ENCODE data around the gene ASAP2.

The ASAP2 gene

DNA sequence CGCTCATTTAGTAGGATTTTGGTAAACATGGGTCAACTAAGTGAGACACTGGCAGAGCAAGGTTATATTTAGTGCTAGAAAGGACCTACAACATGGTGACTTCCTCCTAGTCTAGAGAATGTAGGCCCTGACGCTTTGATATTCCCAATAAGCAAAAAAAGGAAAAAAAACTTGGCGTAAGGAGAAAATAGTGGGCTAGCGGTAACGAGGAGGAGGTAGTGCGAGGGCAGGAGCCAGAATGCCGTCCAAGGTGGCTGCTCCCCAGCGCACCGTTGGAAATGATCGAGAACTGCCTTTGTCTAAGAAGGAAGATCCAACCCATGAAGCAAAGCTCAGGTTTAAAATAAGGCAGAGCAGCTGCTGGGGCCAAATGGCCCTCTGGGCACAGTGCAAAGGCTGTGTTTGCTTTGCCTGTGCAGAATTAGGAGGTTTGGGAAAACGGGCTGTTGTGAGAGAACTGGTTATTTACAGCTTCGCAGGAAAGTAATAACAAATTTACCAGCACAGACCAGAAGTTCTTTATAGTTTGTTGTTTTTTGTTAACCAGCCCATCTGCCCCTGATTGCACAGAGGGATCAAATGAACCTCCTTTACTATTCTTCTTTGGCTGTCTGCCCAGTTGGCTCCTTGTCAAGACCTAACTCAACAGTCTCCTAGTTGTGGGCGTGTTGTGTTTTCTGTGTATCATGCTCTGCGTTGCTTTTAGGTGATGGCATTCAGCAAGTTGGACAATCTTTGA lies 130.1 kb downstream of the ASAP2 start:
- Histone ChIP-seq H3K27ac (ENCODE audit: insufficient read depth, low read length, poor library complexity, severe bottlenecking) (no peak overlapping the region), H3K36me3 (ENCODE audit: control insufficient read depth, insufficient read depth, low read length) (no peaks in the 10 kb centered on the region), H3K4me1 (ENCODE audit: control insufficient read depth, insufficient read depth, low read length, poor library complexity, severe bottlenecking) (no peaks in the 10 kb centered on the region), H3K4me3 (ENCODE audit: insufficient read depth, low read depth, low read length, poor library complexity, severe bottlenecking) (no peak overlapping the region), H3K27me3 (replicated peaks; ENCODE audit: control insufficient read depth, insufficient read depth, low read length, poor library complexity, severe bottlenecking) (no peaks in the 10 kb centered on the region), H3K9me3 (ENCODE audit: control insufficient read depth, low read length) (no peaks in the 10 kb centered on the region)
- DNase-seq, result no peak

DNA sequence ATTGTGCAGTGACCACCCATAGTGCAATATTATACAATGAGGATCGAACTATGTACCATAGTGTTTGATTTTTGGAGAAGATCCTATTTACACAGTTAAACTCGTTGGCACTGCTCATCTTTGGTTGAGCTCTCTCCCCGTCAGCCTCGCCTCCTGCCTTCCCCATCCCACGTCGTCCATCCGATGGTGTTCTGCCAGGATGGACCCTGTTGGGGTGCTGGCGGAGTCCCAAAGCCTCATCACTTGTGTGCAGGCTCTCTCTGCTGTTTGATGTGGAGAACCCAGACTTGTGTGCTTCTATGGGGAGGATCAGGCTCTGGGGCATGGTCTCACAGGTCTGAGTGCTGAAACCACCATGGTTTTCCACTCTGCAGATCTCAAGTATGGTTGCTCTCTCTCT lies 131.3 kb downstream of the ASAP2 start:
- H3K4me3 ChIP-seq (ENCODE audit: insufficient read depth, low read depth, low read length, poor library complexity, severe bottlenecking), result no peak overlapping the region
- H3K36me3 ChIP-seq (ENCODE audit: control insufficient read depth, insufficient read depth, low read length), result no peaks in the 10 kb centered on the region
- DNase-seq, result no peak
- no peaks in the 10 kb centered on the region for H3K9me3 ChIP-seq (ENCODE audit: control insufficient read depth, low read length)
- H3K27me3 ChIP-seq (replicated peaks; ENCODE audit: control insufficient read depth, insufficient read depth, low read length, poor library complexity, severe bottlenecking), result no peaks in the 10 kb centered on the region
- no peaks in the 10 kb centered on the region for H3K4me1 ChIP-seq (ENCODE audit: control insufficient read depth, insufficient read depth, low read length, poor library complexity, severe bottlenecking)
- H3K27ac ChIP-seq (ENCODE audit: insufficient read depth, low read length, poor library complexity, severe bottlenecking), result no peak overlapping the region

DNA sequence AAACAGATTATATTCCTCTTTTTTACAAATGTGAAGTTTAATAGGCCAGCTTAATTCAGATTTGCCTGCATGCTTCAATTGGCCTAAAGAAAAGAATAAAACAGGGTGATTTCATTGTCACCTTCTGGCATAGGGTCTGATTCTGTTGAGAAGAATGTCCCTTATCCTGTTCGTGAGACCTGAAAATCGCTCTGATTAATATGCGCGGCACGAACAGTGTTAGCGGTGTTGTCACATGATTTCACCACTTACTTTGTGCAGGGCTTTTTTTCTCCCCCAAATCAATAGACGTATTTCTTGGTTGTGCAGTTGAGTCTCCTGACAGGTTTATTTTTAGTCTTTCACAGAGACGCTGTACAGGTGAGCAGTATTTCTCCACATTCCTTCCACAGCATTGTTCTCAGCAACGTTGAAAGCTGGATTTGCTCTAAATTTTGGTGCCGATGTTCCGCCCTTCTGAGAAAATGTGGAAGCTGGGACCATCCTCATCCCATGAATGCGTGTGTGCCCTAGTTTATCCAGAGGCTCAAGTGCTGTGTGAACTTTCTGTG lies 134.8 kb downstream of the ASAP2 start:
- Histone ChIP-seq H3K4me3 (ENCODE audit: insufficient read depth, low read depth, low read length, poor library complexity, severe bottlenecking) (no peak overlapping the region), H3K36me3 (ENCODE audit: control insufficient read depth, insufficient read depth, low read length) (no peaks in the 10 kb centered on the region), H3K4me1 (ENCODE audit: control insufficient read depth, insufficient read depth, low read length, poor library complexity, severe bottlenecking) (no peaks in the 10 kb centered on the region), H3K9me3 (ENCODE audit: control insufficient read depth, low read length) (no peaks in the 10 kb centered on the region), H3K27ac (ENCODE audit: insufficient read depth, low read length, poor library complexity, severe bottlenecking) (no peak overlapping the region), H3K27me3 (replicated peaks; ENCODE audit: control insufficient read depth, insufficient read depth, low read length, poor library complexity, severe bottlenecking) (no peaks in the 10 kb centered on the region)
- no peak for DNase-seq

DNA sequence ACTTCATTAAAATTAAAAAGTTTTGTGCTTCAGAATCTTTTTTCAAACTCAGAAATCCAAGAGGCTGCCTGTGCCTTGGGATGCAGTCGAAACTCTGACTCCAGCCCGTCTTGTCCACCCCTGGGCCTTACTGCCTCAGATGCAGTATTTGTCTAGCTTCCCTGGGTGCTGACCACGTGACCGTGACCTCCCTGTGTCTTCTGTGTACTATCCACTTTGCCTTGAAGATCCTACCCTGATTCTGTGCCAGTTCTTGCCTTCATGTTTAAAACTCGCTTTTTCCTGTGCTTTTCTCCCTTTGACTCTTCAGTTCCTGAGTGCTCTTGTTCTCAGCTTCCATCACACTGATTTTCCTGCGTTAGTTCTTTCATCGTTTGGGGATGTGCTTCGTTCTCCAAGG lies 136.0 kb downstream of the ASAP2 start:
- no peaks in the 10 kb centered on the region for H3K4me1 ChIP-seq (ENCODE audit: control insufficient read depth, insufficient read depth, low read length, poor library complexity, severe bottlenecking)
- H3K9me3 ChIP-seq (ENCODE audit: control insufficient read depth, low read length), result no peaks in the 10 kb centered on the region
- no peak for DNase-seq
- no peak overlapping the region for H3K4me3 ChIP-seq (ENCODE audit: insufficient read depth, low read depth, low read length, poor library complexity, severe bottlenecking)
- H3K27me3 ChIP-seq (replicated peaks; ENCODE audit: control insufficient read depth, insufficient read depth, low read length, poor library complexity, severe bottlenecking), result no peaks in the 10 kb centered on the region
- H3K27ac ChIP-seq (ENCODE audit: insufficient read depth, low read length, poor library complexity, severe bottlenecking), result no peak overlapping the region
- H3K36me3 ChIP-seq (ENCODE audit: control insufficient read depth, insufficient read depth, low read length), result no peaks in the 10 kb centered on the region

DNA sequence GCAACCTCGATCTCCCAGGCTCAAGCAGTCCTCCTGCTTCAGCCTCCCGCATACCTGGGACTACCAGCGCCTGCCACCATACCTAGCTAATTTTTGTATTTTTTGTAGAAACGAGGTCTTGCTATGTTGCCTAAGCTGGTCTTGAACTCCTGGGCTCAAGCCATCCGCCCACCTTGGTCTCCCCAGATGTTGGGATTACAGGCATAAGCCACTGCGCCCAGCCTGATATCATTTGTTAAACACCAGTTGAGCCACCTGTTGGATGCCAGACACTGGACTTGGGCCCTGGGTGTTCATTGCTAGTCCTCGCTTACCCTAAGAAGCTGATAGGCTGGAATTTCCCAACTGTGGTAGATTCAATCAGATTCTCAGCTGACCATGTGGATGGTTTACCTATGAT lies 136.9 kb downstream of the ASAP2 start:
- Histone ChIP-seq H3K27ac (ENCODE audit: insufficient read depth, low read length, poor library complexity, severe bottlenecking) (no peak overlapping the region), H3K4me1 (ENCODE audit: control insufficient read depth, insufficient read depth, low read length, poor library complexity, severe bottlenecking) (no peaks in the 10 kb centered on the region), H3K36me3 (ENCODE audit: control insufficient read depth, insufficient read depth, low read length) (no peaks in the 10 kb centered on the region), H3K4me3 (ENCODE audit: insufficient read depth, low read depth, low read length, poor library complexity, severe bottlenecking) (no peak overlapping the region), H3K9me3 (ENCODE audit: control insufficient read depth, low read length) (no peaks in the 10 kb centered on the region), H3K27me3 (replicated peaks; ENCODE audit: control insufficient read depth, insufficient read depth, low read length, poor library complexity, severe bottlenecking) (no peaks in the 10 kb centered on the region)
- no peak for DNase-seq

DNA sequence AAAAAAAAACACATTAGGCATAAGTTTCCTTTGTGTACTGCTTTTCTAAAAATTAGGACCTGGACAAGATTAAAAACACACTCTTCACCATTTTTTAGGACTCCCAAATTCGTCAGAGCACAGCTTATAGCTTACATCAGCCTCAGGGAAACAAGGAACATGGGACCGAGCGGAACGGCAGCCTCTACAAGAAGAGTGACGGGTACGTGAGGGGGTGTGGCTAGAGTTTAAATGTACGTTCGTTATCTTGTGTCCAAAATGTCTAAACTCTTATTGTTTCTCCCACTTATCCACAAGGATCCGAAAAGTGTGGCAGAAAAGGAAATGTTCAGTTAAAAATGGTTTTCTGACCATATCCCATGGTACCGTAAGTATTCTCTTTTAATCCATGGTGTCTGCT lies 137.8 kb downstream of the ASAP2 start:
- Histone ChIP-seq H3K27me3 (replicated peaks; ENCODE audit: control insufficient read depth, insufficient read depth, low read length, poor library complexity, severe bottlenecking) (no peaks in the 10 kb centered on the region), H3K36me3 (ENCODE audit: control insufficient read depth, insufficient read depth, low read length) (no peaks in the 10 kb centered on the region)
- DNase-seq, result no peak

DNA sequence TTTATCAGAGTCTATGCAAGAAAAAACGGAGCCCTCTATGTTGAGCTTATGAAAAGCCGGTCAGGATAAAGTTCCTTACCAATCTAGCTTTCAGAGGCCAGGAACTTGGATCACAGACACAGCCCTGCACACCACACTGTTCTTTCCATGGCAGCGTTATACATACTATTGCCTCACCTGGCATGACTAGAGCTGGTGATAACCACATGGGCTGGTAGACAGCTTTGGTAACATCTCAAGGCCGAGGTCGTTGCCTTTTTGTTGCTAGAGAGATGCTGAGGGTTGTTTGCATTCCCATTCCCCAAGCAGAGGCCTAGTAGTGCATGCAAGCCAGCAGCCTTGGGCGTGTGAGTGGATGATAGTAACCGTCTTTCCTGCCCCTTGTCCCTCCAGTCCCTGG lies 138.7 kb downstream of the ASAP2 start:
- Histone ChIP-seq H3K4me1 (ENCODE audit: control insufficient read depth, insufficient read depth, low read length, poor library complexity, severe bottlenecking) (no peaks in the 10 kb centered on the region), H3K27ac (ENCODE audit: insufficient read depth, low read length, poor library complexity, severe bottlenecking) (no peak overlapping the region), H3K27me3 (replicated peaks; ENCODE audit: control insufficient read depth, insufficient read depth, low read length, poor library complexity, severe bottlenecking) (no peaks in the 10 kb centered on the region), H3K4me3 (ENCODE audit: insufficient read depth, low read depth, low read length, poor library complexity, severe bottlenecking) (no peak overlapping the region), H3K9me3 (ENCODE audit: control insufficient read depth, low read length) (no peaks in the 10 kb centered on the region), H3K36me3 (ENCODE audit: control insufficient read depth, insufficient read depth, low read length) (no peaks in the 10 kb centered on the region)
- no peak for DNase-seq

More for the DNA sequence above, 137.8 kb downstream of the ASAP2 start:
- Histone ChIP-seq H3K4me1 (ENCODE audit: control insufficient read depth, insufficient read depth, low read length, poor library complexity, severe bottlenecking) (no peaks in the 10 kb centered on the region), H3K27ac (ENCODE audit: insufficient read depth, low read length, poor library complexity, severe bottlenecking) (no peak overlapping the region), H3K9me3 (ENCODE audit: control insufficient read depth, low read length) (no peaks in the 10 kb centered on the region), H3K4me3 (ENCODE audit: insufficient read depth, low read depth, low read length, poor library complexity, severe bottlenecking) (no peak overlapping the region)

DNA sequence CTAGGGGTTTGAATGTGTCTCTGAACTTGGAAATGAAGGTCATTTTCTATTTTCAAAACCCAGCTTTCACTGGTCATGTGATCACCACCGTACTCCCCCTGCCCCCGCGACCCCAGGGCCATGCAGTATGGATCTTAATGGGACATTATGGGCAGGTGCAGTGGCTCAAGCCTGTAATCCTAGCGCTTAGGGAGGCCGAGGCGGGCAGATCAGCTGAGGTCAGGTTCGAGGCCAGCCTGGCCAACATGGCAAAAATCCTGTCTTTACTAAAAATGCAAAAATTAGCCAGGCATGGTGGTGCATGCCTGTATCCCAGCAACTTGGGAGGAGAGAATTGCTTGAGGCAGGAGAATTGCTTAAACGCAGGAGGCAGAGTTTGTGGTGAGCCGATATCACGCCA lies 139.4 kb downstream of the ASAP2 start:
- no peak for DNase-seq
- no peaks in the 10 kb centered on the region for H3K4me1 ChIP-seq (ENCODE audit: control insufficient read depth, insufficient read depth, low read length, poor library complexity, severe bottlenecking)
- H3K27ac ChIP-seq (ENCODE audit: insufficient read depth, low read length, poor library complexity, severe bottlenecking), result no peak overlapping the region
- no peaks in the 10 kb centered on the region for H3K36me3 ChIP-seq (ENCODE audit: control insufficient read depth, insufficient read depth, low read length)
- H3K4me3 ChIP-seq (ENCODE audit: insufficient read depth, low read depth, low read length, poor library complexity, severe bottlenecking), result no peak overlapping the region
- H3K27me3 ChIP-seq (replicated peaks; ENCODE audit: control insufficient read depth, insufficient read depth, low read length, poor library complexity, severe bottlenecking), result no peaks in the 10 kb centered on the region
- no peaks in the 10 kb centered on the region for H3K9me3 ChIP-seq (ENCODE audit: control insufficient read depth, low read length)

DNA sequence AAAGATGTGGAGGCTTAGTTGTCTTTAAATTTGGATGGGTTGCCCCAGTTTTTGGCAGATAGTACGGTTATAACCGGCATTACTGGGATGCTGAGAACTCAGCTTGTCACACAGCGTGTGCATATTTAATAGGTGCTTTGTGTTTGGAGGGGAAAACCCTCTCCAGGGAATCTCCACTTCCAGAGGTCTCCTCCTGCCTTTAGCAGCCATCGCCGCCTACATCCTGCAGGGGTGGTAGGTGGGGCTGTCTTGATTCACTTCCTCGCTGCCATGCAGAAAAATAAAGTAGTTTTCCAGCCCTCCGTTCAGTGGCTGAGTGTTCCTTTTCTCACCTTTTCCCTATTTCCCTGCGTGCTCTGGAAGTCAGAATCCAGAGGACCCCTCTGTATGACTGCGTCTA lies 140.3 kb downstream of the ASAP2 start:
- no peak overlapping the region for H3K27ac ChIP-seq (ENCODE audit: insufficient read depth, low read length, poor library complexity, severe bottlenecking)
- H3K36me3 ChIP-seq (ENCODE audit: control insufficient read depth, insufficient read depth, low read length), result no peaks in the 10 kb centered on the region
- no peak for DNase-seq

DNA sequence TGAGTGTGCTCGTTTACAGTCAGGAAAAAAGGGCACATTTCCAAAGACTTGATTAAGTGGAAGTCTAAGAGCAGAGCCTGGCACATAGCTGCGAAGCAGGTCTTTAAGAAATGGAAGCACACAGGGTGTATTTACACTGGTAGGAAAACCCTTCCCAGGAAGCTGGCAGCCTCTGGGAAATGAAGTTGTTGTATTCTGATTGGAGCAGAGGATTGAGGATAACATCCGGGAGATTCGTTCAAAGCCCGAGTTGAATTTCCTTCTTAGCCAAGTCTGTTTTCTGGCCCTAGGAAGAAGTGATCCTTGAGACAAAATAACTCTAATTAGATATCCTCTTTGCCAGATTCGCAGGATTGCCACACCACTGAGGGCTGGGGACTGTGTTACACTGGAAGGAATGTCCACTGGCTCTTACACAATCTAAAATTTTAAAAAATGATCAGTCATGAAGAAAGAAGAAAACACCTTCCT lies 140.8 kb downstream of the ASAP2 start:
- no peaks in the 10 kb centered on the region for H3K9me3 ChIP-seq (ENCODE audit: control insufficient read depth, low read length)
- H3K36me3 ChIP-seq (ENCODE audit: control insufficient read depth, insufficient read depth, low read length), result no peaks in the 10 kb centered on the region
- H3K27me3 ChIP-seq (replicated peaks; ENCODE audit: control insufficient read depth, insufficient read depth, low read length, poor library complexity, severe bottlenecking), result no peaks in the 10 kb centered on the region
- no peak for DNase-seq
- H3K4me3 ChIP-seq (ENCODE audit: insufficient read depth, low read depth, low read length, poor library complexity, severe bottlenecking), result no peak overlapping the region
- no peak overlapping the region for H3K27ac ChIP-seq (ENCODE audit: insufficient read depth, low read length, poor library complexity, severe bottlenecking)
- no peaks in the 10 kb centered on the region for H3K4me1 ChIP-seq (ENCODE audit: control insufficient read depth, insufficient read depth, low read length, poor library complexity, severe bottlenecking)

More for the DNA sequence above, 140.3 kb downstream of the ASAP2 start:
- no peaks in the 10 kb centered on the region for H3K27me3 ChIP-seq (replicated peaks; ENCODE audit: control insufficient read depth, insufficient read depth, low read length, poor library complexity, severe bottlenecking)
- no peak overlapping the region for H3K4me3 ChIP-seq (ENCODE audit: insufficient read depth, low read depth, low read length, poor library complexity, severe bottlenecking)
- no peaks in the 10 kb centered on the region for H3K9me3 ChIP-seq (ENCODE audit: control insufficient read depth, low read length)
- H3K4me1 ChIP-seq (ENCODE audit: control insufficient read depth, insufficient read depth, low read length, poor library complexity, severe bottlenecking), result no peaks in the 10 kb centered on the region

All from effector memory CD4-positive, alpha-beta T cell (primary cell).